NCI-H1436 treated with DMSO at 0.1 percent for 48 hours (cell line): ENCODE results near the gene TBXA2R.

Experiments
- DNase-seq: peaks from one replicate; lab custom pipeline; 2025; lab: John Stamatoyannopoulos, UW

TBXA2R gene

GRCh38 chr19:3619631-3620012 is 12.9 kb upstream of the TBXA2R start:
- DNase-seq: no peak

GRCh38 chr19:3618811-3619630 is 12.3 kb upstream of the TBXA2R start:
- no peak for DNase-seq

- DNase-seq: no peak
Measured at GRCh38 chr19:3618144-3618810, 11.6 kb upstream of the TBXA2R start.

- no peak for DNase-seq
Measured at GRCh38 chr19:3617463-3617862, 10.8 kb upstream of the TBXA2R start.

- no peak for DNase-seq
Measured at GRCh38 chr19:3615524-3616135, 9.0 kb upstream of the TBXA2R start.

- no peak for DNase-seq
Measured at GRCh38 chr19:3614858-3615505, 8.3 kb upstream of the TBXA2R start.

GRCh38 chr19:3613818-3614661 is 7.4 kb upstream of the TBXA2R start:
- no peak for DNase-seq

GRCh38 chr19:3612901-3613741 is 6.4 kb upstream of the TBXA2R start:
- no peak for DNase-seq

GRCh38 chr19:3612330-3612729 is 5.7 kb upstream of the TBXA2R start:
- DNase-seq: no peak

GRCh38 chr19:3611841-3612240 is 5.2 kb upstream of the TBXA2R start:
- no peak for DNase-seq

GRCh38 chr19:3610745-3611717 is 4.4 kb upstream of the TBXA2R start:
- DNase-seq: no peak

- DNase-seq: no peak
Measured at GRCh38 chr19:3609779-3610719, 3.4 kb upstream of the TBXA2R start.

GRCh38 chr19:3608750-3609322 is 2.2 kb upstream of the TBXA2R start:
- no peak for DNase-seq

GRCh38 chr19:3608079-3608641 is 1.5 kb upstream of the TBXA2R start:
- no peak for DNase-seq

- no peak for DNase-seq
Measured at GRCh38 chr19:3607303-3608078, 816 bp upstream of the TBXA2R start.

GRCh38 chr19:3606174-3606689 is 443 bp downstream of the TBXA2R start:
- no peak for DNase-seq

- DNase-seq: no peak
Measured at GRCh38 chr19:3605770-3606169, 905 bp downstream of the TBXA2R start.
